Umbilical cord (tissue), 2 donors: ENCODE data around the gene SCAF4. TPM values are rescaled to one million over a fixed set of nuclear protein-coding genes. Genes with fewer than 3 reads are reported as not detected.
"Not testable (repeated sequence)": the region's sequence is repeated elsewhere in the genome, so short reads cannot be mapped to it uniquely, and the experiment has no call there.

Source experiments
- DNase-seq: peaks from one replicate; pipeline ENCODE4 v3.0.0-alpha.2; 2015; ENCODE audit warnings: low spot score
- total RNA-seq: library from RNA; depleted of rRNA; stranded (reverse); fragments of >200 nt; gene quantifications from one replicate; pipeline ENCODE4 v1.2.3, GENCODE V29; 2014; ENCODE audit warnings: low replicate concordance; ENCODE audit not compliant: insufficient read depth

The SCAF4 gene, protein sequence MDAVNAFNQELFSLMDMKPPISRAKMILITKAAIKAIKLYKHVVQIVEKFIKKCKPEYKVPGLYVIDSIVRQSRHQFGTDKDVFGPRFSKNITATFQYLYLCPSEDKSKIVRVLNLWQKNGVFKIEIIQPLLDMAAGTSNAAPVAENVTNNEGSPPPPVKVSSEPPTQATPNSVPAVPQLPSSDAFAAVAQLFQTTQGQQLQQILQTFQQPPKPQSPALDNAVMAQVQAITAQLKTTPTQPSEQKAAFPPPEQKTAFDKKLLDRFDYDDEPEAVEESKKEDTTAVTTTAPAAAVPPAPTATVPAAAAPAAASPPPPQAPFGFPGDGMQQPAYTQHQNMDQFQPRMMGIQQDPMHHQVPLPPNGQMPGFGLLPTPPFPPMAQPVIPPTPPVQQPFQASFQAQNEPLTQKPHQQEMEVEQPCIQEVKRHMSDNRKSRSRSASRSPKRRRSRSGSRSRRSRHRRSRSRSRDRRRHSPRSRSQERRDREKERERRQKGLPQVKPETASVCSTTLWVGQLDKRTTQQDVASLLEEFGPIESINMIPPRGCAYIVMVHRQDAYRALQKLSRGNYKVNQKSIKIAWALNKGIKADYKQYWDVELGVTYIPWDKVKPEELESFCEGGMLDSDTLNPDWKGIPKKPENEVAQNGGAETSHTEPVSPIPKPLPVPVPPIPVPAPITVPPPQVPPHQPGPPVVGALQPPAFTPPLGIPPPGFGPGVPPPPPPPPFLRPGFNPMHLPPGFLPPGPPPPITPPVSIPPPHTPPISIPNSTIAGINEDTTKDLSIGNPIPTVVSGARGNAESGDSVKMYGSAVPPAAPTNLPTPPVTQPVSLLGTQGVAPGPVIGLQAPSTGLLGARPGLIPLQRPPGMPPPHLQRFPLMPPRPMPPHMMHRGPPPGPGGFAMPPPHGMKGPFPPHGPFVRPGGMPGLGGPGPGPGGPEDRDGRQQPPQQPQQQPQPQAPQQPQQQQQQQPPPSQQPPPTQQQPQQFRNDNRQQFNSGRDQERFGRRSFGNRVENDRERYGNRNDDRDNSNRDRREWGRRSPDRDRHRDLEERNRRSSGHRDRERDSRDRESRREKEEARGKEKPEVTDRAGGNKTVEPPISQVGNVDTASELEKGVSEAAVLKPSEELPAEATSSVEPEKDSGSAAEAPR
- 13.0 TPM for total RNA-seq

DNA sequence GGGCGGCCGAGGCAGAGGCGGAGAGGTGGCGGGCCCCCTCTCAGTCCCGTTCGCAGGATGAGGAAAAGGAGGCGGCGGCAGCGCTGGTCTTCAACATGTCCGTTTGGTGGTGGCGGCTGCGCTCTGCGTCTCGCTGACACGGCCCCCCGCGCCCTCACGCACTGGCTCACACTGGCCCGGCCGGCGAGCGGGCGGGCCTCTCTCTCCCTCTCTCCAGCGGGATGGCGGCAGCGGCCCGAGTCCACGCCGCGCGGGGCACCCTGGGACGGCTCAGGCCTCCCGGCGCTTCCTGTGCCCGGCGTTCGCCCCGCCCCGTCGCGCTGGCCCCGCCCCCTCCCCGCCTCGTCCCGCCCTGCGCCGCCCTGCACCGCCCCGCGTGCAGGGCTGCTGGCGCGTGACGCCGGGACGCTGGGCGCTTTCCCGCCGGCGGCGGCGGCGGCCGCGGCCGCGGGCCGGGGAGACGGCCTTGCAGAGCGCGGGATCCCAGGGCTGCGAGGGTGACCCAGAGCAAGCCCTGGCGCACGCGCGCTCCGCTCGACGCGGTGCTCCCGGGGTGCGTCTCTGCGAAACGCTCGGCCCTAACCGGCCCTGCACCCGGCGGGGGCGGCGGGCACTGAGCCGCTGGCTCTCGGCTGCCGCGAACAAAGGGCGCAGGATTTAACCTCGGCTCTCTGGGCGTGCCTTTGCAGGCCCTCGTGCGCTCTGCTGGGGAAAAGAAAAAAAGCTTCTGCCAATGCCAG is at the start of gene SCAF4:
TSS of gene SCAF4 (minus strand) at position 262 of the 740 bp plus-strand sequence. CDS start 426 bp downstream, outside the sequence.
- DNase-seq, result peak; percentile 93

DNA sequence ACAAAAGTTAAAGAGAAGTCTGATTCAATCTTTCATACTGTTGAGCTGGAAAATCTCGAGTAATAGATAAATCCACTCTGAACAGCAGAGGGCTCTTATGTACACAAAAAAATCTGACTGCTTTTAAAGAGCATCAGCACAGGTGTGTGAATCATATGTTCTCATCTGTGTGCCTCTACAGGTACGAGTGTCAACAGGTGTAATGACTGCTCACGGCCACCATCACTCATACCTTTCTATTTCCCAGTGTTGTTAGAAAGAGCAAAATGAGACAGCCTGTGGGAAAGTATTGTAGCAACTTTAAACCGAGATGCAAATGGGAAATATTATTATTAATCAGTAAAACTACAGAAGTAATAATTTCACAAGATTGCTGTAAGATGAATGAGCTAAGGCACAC is 49.0 kb upstream of the SCAF4 start:
- peak; percentile 25 for DNase-seq

DNA sequence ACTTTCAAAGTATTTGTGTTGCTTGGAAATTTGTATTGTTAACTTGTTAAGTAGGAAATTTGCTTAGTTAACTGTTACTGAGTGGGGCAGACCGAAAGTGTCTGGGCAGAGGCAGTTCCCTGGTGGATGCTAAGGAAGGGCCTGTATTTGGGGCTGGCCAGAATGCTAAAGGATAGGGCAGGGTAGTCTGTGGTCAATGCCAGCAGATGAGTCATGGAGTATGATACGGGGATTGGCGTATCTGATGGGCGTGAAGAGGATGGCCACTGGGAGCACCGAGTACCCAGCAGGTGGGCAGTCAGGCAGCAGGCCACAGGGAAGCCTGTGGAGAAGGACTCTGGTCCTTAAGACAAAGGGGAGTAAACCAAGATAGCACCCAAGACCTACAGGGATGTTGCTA is 46.6 kb upstream of the SCAF4 start:
- DNase-seq, result no peak

DNA sequence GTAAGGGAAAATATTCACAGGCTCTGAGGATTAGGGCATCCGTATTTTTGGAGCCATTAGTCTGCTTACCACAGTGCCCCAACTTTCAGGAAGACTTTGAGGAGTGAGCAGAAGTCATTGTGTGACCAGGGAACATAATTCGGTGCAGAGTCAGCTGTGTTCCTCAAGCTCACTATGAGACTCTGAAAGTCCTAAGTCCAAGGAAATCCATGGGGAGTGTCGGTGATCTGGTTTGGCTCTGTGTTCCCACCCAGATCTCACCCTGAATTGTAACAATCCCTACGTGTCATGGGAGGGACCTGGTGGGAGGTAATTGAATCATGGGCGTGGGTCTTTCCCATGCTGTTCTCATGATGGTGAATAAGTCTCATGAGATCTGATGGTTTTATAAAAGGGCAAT is 45.9 kb upstream of the SCAF4 start:
- DNase-seq, result no peak

DNA sequence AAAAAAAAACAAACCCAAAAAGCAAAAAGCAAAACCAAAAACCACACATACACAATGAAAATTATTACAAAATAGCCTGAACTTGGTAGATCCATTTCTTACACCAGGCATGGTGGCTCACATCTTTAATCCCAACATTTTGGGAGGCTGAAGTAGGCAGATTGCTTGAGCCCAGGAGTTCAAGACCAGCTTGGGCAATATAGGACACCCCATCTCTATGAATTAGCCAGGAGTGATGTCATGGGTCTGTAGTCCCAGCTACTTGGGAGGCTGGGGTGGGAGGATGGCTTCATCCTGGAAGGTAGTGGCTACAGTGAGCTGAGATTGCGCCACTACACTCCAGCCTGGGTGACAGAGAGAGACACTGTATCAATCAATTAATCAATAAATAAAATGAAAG is 42.1 kb upstream of the SCAF4 start:
- no peak for DNase-seq

DNA sequence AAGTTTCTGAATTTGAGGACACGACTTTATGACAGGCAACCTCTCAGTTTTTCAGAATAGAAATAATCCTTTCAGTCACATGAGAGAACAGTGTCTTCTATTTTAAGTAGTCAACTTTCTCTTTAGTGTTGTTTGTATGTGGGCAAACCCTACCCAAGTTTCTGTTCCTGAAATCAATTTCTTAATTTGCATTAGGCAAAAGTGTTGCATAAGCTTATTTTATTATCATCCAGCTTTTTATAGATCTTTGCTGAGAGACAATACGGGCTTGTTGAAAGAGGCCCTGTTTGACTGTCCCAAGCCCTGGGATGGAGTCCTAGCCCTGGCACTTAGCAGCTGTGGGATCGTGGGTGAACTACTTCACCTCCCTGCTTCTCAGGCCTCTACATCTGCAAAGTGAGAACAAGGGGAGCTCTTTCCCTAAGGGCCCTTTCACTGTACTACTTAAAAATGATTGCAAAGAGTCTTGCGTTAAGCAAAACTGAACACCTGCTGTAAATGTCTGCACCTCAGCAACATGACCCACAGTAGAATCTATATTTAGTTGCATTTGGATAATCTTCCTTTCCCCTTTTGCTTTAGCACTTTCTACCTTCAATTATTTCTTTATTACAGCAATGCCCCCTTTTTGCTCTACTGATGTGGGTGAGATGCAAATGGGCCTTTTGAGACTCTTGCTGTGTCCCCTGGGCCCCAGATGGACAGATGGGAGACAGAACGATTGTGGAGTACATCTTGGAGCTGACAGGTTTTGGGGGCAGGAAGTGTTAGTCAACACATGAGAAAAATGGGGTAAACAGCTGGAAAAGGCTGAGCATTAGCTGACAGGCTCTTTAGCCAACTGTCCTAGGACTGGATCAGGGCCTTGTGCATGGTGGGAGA is 41.0 kb upstream of the SCAF4 start:
- DNase-seq, result no peak

DNA sequence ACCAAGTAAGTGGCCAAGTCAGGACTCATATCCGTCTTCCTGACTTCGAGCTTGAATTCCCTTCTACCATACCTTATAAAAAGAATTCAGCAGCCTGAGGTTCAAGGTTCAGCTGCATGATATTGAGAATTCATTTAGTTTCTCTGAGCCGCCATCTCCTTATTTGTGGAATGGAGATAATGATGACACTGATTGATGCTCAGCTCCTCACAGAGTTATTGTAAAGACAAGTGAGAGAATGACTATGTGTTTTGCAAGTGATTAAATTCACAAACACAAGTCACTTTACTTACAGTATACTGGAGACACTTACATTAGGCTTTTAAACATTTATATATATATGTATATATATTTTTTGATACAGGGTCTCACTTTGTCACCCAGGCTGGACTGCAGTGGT is 39.8 kb upstream of the SCAF4 start:
- DNase-seq, result no peak

DNA sequence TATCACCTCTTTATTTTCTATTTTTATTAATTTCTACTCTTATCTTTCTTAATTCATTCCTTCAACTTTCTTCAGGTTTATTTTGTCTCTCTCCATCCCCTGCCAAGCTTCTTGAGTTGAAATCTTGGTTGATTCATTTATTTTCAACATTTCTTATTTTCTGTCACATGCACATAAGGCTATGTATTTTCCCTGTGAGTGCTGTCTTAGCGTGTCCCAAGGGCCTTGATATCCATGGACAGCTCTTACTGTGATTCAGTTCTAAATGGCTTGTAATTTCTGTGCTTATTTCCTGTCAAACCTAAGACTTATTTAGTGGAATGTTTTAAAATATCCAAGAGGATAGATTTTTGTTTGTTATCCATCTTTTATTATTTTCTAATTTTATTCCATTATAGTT is 36.8 kb upstream of the SCAF4 start:
- no peak for DNase-seq

DNA sequence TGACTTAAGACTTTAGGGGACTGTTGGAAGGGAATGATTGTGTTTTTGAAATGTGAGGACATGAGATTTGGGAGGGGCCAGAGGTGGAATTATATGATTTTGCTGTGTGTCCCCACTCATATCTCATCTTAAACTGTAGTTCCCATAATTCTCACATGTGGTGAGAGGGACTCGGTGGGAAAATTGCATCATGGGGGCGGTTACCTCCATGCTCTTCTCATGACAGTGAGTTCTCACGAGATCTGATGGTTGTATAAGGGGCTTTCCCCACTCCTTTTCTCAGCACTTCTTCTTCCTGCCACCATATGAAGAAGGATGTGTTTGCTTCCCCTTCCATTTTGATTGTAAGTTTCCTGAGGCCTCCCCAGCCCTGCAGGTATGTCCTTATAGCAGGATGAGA is 35.0 kb upstream of the SCAF4 start:
- DNase-seq, result no peak

DNA sequence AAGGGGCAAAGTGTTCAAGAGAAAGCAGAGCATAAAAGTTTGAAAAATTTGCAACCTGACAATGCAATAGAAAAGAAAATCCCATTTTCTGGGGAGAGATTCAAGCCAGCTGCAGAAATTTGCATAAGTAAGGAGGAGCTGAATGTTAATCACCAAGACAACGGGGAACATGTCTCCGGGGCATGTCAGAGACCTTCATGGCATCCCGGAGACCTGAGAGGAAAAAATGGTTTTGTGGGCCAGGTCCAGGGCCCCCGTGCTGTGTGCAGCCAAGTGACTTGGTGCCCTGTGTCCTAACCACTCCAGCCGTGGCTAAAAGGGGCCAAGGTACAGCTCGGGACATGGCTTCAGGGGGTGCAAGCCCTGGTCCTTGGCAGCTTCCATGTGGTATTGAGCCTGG is 33.9 kb upstream of the SCAF4 start:
- DNase-seq, result not testable (repeated sequence)

DNA sequence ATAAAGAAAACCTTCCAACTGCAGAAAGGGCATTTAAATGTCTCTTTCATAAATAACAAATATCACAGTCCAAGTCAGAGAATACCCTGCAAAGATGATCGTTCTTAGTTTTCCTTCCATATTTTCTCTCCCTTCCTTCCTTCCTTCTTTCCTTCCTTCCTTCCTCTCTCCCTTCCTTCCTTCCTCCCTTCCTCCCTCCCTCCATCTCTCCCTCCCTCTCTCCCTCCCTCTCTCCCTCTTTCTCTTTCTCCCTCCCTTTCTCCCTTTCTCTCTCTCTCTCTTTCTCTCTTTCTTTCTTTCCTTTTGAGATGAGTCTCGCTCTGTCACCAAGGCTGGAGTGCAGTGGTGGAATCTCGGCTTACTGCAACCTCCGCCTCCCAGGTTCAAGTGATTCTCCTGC is 29.0 kb upstream of the SCAF4 start:
- no peak for DNase-seq

DNA sequence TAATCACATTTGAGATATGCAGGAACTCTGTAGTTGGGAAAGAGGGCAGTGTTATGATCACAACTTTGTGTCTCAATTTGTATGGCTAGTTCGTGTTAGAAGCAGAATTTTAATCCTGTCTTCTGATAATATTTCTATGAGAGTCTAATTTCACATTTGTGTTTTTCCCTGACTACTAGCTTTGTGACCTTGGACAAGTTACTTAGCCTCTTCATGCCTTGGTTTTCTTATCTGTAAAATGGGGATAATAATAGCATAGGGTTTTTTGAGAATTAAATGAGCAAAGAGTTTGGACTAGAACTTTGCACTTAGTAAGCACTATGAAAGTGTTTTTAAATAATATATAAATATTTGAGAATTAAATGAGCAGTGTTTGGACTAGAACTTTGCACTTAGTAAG is 24.9 kb upstream of the SCAF4 start:
- DNase-seq, result no peak

DNA sequence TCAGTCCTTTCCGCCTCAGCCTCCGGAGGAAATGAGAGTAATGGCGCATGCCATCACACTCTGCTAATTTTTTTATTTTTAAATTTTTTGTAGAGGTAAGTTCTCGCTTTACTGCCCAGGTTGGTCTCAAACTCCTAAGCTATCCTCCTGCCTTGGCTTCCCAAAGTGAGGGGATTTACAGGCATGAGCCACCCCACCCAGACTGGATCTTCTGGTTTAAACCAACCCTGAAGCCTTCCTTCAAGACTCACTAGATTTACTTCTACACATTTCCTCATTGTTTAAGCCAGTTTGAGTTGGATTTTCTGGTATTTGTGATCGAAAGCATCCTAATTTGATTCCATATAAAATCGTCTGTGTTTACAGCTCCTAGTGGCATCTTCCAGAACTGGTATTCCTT is 23.1 kb upstream of the SCAF4 start:
- no peak for DNase-seq

DNA sequence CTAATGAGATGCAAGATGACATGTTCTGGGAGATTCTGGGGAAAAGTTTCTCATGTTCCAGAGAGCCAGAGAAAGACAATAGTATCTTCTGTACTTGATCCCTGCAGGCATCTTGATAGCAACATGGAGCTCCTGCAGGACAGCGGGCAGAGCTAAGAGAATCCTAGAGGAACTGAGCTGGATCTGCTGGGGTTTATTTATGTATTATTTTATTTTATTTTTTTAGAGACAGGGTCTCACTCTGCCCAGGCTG is 22.7 kb upstream of the SCAF4 start:
- no peak for DNase-seq

DNA sequence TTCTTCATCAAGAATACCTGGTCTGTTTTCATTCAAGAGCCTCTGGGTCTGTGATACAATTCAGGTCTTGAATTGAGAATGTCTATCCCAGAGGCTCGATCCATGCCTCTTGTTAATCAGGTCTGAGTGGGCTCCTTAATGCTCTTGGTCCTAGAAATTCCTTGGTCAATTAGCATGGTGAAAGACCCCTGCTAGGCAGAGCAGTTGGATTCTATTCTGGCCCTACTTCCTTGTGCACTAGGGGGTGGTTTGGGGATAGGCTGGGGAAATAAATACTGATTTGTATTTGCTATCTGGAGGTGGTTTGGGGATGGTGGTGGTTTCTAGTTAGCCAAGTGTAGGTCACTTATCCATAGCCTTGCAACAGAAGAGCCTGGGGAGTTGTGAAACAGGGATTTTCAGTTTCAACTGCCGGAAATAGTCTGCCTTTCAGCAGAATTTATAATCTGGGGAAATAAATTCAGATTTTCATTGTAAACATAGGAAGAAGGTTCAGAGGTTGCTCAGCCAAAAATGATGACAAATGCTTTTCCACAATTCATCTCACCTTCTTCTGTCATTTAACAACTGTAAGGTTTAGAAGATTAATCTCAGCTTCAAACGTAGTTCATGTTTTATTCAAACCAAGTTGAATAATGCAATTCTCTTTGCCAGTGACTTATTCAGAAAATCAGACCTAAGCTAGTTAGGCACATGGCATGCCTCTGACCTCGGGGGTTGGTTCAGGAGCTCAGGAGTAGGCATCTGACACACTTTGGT is 22.2 kb upstream of the SCAF4 start:
- no peak for DNase-seq

DNA sequence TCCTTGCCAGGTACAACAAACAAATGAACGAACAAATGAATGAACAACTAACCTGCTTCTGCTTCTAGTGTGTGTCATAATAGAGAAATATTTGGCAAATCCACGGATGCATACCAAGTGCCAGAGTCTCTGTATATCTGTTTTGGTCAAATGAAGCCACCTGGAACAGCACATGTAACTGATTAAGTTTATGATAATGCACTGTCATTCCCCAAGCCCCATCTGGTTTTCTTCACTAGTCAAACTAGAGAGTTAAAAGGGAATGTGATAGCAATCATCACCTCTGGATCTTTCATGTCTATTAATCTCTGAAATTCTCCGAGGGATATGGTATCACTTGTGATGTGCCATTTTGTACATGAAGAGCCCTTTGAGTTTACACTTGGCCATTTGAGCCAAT is 21.0 kb upstream of the SCAF4 start:
- DNase-seq, result no peak

DNA sequence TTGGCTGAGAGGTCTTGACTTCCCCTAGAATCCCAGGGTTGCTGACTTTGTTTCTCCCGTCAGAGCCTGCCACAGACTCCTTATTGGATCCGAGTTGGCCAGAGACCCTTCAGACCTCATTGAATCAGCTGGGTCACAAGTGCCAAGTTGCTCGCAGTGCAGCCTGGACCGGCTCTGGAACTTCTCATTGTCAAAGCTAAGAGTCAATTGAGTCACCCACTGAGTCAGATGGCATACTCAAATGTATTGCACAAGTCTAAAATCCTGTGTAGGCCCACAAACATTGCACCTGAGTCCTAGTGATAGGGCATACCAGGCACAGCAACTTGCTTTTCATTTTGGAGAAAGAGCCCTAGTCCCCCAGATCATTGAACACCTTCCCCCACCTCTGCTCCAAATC is 20.4 kb upstream of the SCAF4 start:
- DNase-seq, result no peak

DNA sequence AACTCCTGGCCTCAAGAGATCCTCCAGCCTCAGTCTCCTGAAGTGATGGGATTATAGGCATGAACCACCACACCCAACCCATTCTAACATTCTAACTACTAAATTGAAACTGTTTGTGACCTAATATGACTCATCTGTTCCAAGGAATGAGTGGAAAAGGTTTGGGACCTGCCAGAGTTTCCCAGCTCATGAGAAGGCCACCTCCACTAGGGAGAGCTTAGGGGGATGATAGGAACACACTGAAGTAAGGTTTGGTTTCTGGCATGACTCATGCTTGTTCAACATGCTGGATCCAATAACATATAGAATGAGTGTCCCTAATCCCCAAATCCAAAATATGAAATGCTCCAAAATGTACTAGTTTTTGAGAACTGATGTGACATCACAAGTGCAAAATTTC is 18.9 kb upstream of the SCAF4 start:
- DNase-seq, result no peak

DNA sequence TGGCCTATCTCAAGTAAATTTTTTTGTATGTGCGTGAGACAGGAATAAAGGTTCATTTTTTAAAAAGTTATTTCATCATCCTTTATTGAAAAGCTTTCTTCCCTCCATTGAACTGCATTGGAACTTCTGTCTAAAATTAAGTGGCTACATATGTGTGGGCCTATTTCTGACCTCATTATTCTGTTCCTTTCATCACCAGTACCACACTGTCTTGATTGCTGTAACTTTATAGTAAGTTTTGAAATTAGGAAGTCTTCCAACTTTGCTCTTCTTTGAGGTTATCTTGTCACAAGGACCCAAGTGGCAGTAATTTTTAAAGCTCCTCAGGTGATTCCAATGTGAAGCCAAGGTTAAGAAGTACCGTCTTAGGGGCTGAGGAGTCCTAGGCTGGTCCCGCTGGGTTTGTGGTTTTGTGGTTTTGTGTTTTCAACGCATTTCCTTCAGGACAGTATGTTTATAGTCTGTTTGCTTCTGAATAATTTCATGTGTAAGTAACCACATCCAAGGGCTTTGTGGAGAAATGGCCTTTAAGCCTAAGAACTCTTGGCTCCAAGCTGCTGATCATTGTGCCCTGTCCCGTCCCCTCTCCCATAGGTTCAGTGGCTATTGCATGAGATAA is 12.4 kb upstream of the SCAF4 start:
- no peak for DNase-seq

DNA sequence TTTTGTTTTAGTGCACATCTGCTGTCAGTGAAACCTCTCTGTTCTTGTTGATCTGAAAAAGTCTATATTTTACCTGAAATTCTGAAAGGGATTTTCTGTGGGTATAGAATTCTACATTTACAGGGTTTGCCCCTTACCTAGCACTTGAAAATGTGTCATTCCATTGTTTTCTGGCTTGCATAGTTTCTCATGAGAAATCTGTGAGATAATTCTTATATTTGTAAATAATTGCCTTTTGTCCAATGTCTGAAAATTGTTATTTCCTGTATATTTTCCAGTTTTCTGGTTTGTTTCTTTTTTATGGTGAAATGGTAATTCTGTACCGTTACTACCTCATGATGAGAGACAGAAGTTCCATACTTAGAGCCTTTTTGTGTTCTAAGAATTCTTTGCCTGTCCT is 11.8 kb upstream of the SCAF4 start:
- DNase-seq, result no peak
